Smooth muscle cell (in vitro differentiated cells): Measurements from ENCODE around the gene ANKMY2. TPM values are rescaled to one million over a fixed set of nuclear protein-coding genes. Genes with fewer than 3 reads are reported as not detected.
A peak's percentile ranks its signal among the peaks of the same experiment; 100 is the strongest.

Source experiments
- DNase-seq: peaks from one replicate; lab custom pipeline; 2025; ENCODE audit not compliant: unreplicated experiment; lab: John Stamatoyannopoulos, UW
- H2AFZ ChIP-seq: fragments of 200-600 bp; sonication (generic); 2 replicates; pipeline ENCODE4 v1.6.0; 2016; ENCODE audit warnings: antibody characterized with exemption, low read depth, mild to moderate bottlenecking
- H3F3A ChIP-seq: fragments of 200-600 bp; sonication (generic); 2 replicates; pipeline ENCODE4 v1.6.0; 2017; ENCODE audit warnings: antibody characterized with exemption, low read depth
- H3K27ac ChIP-seq: fragments of 200-600 bp; sonication (generic); 2 replicates; pipeline ENCODE4 v1.5.1; 2016; ENCODE audit warnings: low read depth, mild to moderate bottlenecking
- H3K27me3 ChIP-seq: fragments of 200-600 bp; sonication (generic); 2 replicates; pipeline ENCODE4 v1.6.1; 2016; ENCODE audit warnings: low read depth, mild to moderate bottlenecking
- H3K36me3 ChIP-seq: fragments of 200-600 bp; sonication (generic); 2 replicates; pipeline ENCODE4 v1.5.1; 2016; ENCODE audit warnings: low read depth
- H3K4me1 ChIP-seq: fragments of 200-600 bp; sonication (generic); 2 replicates; pipeline ENCODE4 v1.5.1; 2016; ENCODE audit warnings: low read depth
- H3K4me2 ChIP-seq: fragments of 200-600 bp; sonication (generic); 2 replicates; pipeline ENCODE4 v1.6.0; 2016; ENCODE audit warnings: mild to moderate bottlenecking
- H3K4me3 ChIP-seq: fragments of 200-600 bp; sonication (generic); 2 replicates; pipeline ENCODE4 v1.5.1; 2016; ENCODE audit warnings: mild to moderate bottlenecking
- H3K79me2 ChIP-seq: fragments of 200-600 bp; sonication (generic); 2 replicates; pipeline ENCODE4 v1.6.0; 2016; ENCODE audit warnings: low read depth, mild to moderate bottlenecking
- H3K9ac ChIP-seq: fragments of 200-600 bp; sonication (generic); 2 replicates; pipeline ENCODE4 v1.6.0; 2016; ENCODE audit warnings: low read depth
- H3K9me3 ChIP-seq: fragments of 200-600 bp; sonication (generic); replicated peaks from 2 replicates; pipeline ENCODE4 v1.5.1; 2016; ENCODE audit warnings: low read depth
- H4K20me1 ChIP-seq: fragments of 200-600 bp; sonication (generic); 2 replicates; pipeline ENCODE4 v1.6.0; 2016; ENCODE audit warnings: low read depth
- CTCF ChIP-seq: fragments of 200-600 bp; sonication (generic); IDR thresholded peaks from 2 replicates; pipeline ENCODE4 v1.5.1; 2017; ENCODE audit warnings: borderline replicate concordance, mild to moderate bottlenecking, antibody characterized with exemption; ENCODE audit not compliant: insufficient read depth, poor library complexity, severe bottlenecking
- WGBS: methylation state at CpG from one replicate; pipeline ENCODE4 v1.1.7; 2016; ENCODE audit warnings: low lambda C conversion rate; 5-methylcytosine and 5-hydroxymethylcytosine counted together
- polyA plus RNA-seq: library from polyadenylated mRNA; unstranded; fragments of >200 nt; fragmentation: Nextera tagmentation; extraction: Ambion mirVana; gene quantifications from 2 replicates; pipeline ENCODE4 v1.2.1, GENCODE V29; 2016
- total RNA-seq: library from RNA; depleted of rRNA; stranded (reverse); fragments of >200 nt; gene quantifications from 2 replicates; pipeline ENCODE4 v1.2.3, GENCODE V29; 2014

The ANKMY2 gene
- total and polyA plus RNA-seq, 2 experiments from 2014 or later: 24.0 to 28.0 TPM

- Histone ChIP-seq H3K9me3 (no peaks in the 10 kb centered on the region), H3K79me2 (peaks cover 96% of the 10 kb centered on the region), H3K36me3 (no peaks in the 10 kb centered on the region), H3K4me1 (peaks cover 26% of the 10 kb centered on the region), H4K20me1 (peaks cover 31% of the 10 kb centered on the region), H3K27ac (no peak overlapping the region), H3K27me3 (no peaks in the 10 kb centered on the region), H3F3A (peaks cover 17% of the 10 kb centered on the region), H3K4me2 (no peak overlapping the region), H3K9ac (no peak overlapping the region), H2AFZ (no peak overlapping the region), H3K4me3 (no peak overlapping the region)
- no peak for TF ChIP-seq CTCF
- DNase-seq: no peak
These were observed 9.8 kb upstream of the ANKMY2 start for GRCh38 chr7:16655394-16655793.

GRCh38 chr7:16652888-16653287 lies 7.3 kb upstream of the ANKMY2 start:
- Histone ChIP-seq H4K20me1 (peaks cover 53% of the 10 kb centered on the region), H3K27ac (peak overlapping the region; percentile 34), H3K27me3 (no peaks in the 10 kb centered on the region), H3K36me3 (no peaks in the 10 kb centered on the region), H3F3A (peaks cover 14% of the 10 kb centered on the region), H3K9me3 (no peaks in the 10 kb centered on the region), H3K4me3 (no peak overlapping the region), H3K79me2 (peaks cover 97% of the 10 kb centered on the region), H3K4me2 (no peak overlapping the region), H2AFZ (no peak overlapping the region), H3K4me1 (peaks cover 25% of the 10 kb centered on the region), H3K9ac (no peak overlapping the region)
- no peak for DNase-seq
- WGBS: 98% methylated on average over 2 of the region's 2 CpGs
- no peak for TF ChIP-seq CTCF

GRCh38 chr7:16652240-16652583 lies 6.7 kb upstream of the ANKMY2 start:
- TF ChIP-seq CTCF: no peak
- no peak for DNase-seq
- WGBS: 96% methylated on average over 7 of the region's 7 CpGs
- no peak overlapping the region for H3K4me2 ChIP-seq
- H4K20me1 ChIP-seq: peaks cover 60% of the 10 kb centered on the region
- no peaks in the 10 kb centered on the region for H3K27me3 ChIP-seq
- no peak overlapping the region for H3K4me3 ChIP-seq
- no peak overlapping the region for H3K9ac ChIP-seq
- H3K79me2 ChIP-seq: peaks cover 100% of the 10 kb centered on the region
- H3F3A ChIP-seq: peaks cover 11% of the 10 kb centered on the region
- H3K4me1 ChIP-seq: peaks cover 25% of the 10 kb centered on the region
- H2AFZ ChIP-seq: no peak overlapping the region
- no peaks in the 10 kb centered on the region for H3K9me3 ChIP-seq
- H3K27ac ChIP-seq: no peak overlapping the region
- H3K36me3 ChIP-seq: no peaks in the 10 kb centered on the region

- Histone ChIP-seq H3K9me3 (no peaks in the 10 kb centered on the region), H3K27me3 (no peaks in the 10 kb centered on the region), H4K20me1 (peaks cover 66% of the 10 kb centered on the region), H3K4me2 (no peak overlapping the region), H2AFZ (no peak overlapping the region), H3K79me2 (peaks cover 100% of the 10 kb centered on the region), H3K27ac (no peak overlapping the region), H3K4me1 (peaks cover 26% of the 10 kb centered on the region), H3K36me3 (no peaks in the 10 kb centered on the region), H3F3A (peaks cover 9% of the 10 kb centered on the region), H3K4me3 (no peak overlapping the region), H3K9ac (no peak overlapping the region)
- WGBS: 82% methylated on average over 9 of the region's 9 CpGs
- TF ChIP-seq CTCF: no peak
- DNase-seq: no peak
These were observed 6.1 kb upstream of the ANKMY2 start for GRCh38 chr7:16651396-16652239.
